HepG2 (cell line): ENCODE results near the gene ACVR1C. TPM values are rescaled to one million over a fixed set of nuclear protein-coding genes. Genes with fewer than 3 reads are reported as not detected.

ENCODE experiments used
- ATAC-seq: fragments of 200-7000 bp; cut with Tn5 transposase; 3 replicates; pipeline ENCODE4 v1.9.1; 2020; ENCODE audit warnings: mild to moderate bottlenecking, moderate library complexity
- BruUV-seq: library from RNA; stranded (reverse); fragments of 400-500 nt; replicated peaks from 2 replicates; lab custom pipeline; 2021; lab: Mats Ljungman, UMichigan
- CTCF ChIA-PET: fragments of 300-600 bp; formaldehyde crosslinking; extraction: SDS; loops from one replicate; lab custom pipeline; 2021; ENCODE audit warnings: low total read pairs, inconsistent platforms, low intra/inter-chr PET ratio; lab: Yijun Ruan, JAX
- POLR2A ChIA-PET: fragments of 350-600 bp; sonication (Branson Sonifier 250); formaldehyde crosslinking; loops from one replicate; lab custom pipeline; 2020; ENCODE audit warnings: antibody characterized with exemption, inconsistent platforms; lab: Yijun Ruan, JAX
- DNase-seq: peaks from one replicate; pipeline ENCODE4 v3.0.0-alpha.2; 2015; ENCODE audit warnings: low spot score
- FAIRE-seq: peaks from 3 replicates; lab custom pipeline; 2011; peaks lifted over from hg19 to GRCh38; lab: Jason Lieb, UNC
- H2AFZ ChIP-seq: one replicate; pipeline ENCODE4 v1.6.1; 2011; ENCODE audit warnings: low read length, inconsistent platforms
- H3K27ac ChIP-seq: fragments of 300-600 bp; 3 replicates; pipeline ENCODE4 v1.8.0; 2011; ENCODE audit warnings: mixed run types, mild to moderate bottlenecking, mixed read lengths, low read length, inconsistent platforms; ENCODE audit not compliant: insufficient read depth; ENCODE audit errors: extremely low read length
- H3K27me3 ChIP-seq, 2 experiments: fragments of 200-600 bp in 1 of 2; 2 replicates in 1 of 2; 3 replicates in 1 of 2; pipeline versions ENCODE4 v1.6.0 to v1.8.0; 2011; ENCODE audit warnings: low read length in 2 of 2, mild to moderate bottlenecking in 2 of 2, moderate library complexity in 2 of 2, inconsistent platforms in 1 of 2; ENCODE audit not compliant: insufficient read depth in 2 of 2, control insufficient read depth in 1 of 2
- H3K36me3 ChIP-seq, 2 experiments: fragments of 200-600 bp in 1 of 2; replicated peaks in 1 of 2; 2 replicates in 1 of 2; 3 replicates in 1 of 2; pipeline versions ENCODE4 v1.5.1 to v1.8.0; 2011; ENCODE audit warnings: low read length in 2 of 2, inconsistent platforms in 1 of 2; ENCODE audit not compliant: insufficient read depth in 2 of 2, control insufficient read depth in 1 of 2
- H3K4me1 ChIP-seq: 2 replicates; pipeline ENCODE4 v1.5.1; 2012; ENCODE audit warnings: low read length, inconsistent platforms; ENCODE audit not compliant: insufficient read depth
- H3K4me2 ChIP-seq: 2 replicates; pipeline ENCODE4 v1.6.0; 2011; ENCODE audit warnings: low read depth, low read length, inconsistent platforms
- H3K4me3 ChIP-seq, 3 experiments: fragments of 200-600 bp in 1 of 3; sonication (generic), shearing (Covaris generic) in 1 of 3; replicated peaks in 1 of 3; 2 replicates each; pipeline ENCODE4 v1.5.1; 2011 to 2016; ENCODE audit warnings: low read length in 3 of 3, inconsistent platforms in 2 of 3, low read depth in 2 of 3, mild to moderate bottlenecking in 2 of 3, control low read depth in 1 of 3, mixed read lengths in 1 of 3; ENCODE audit not compliant: insufficient read depth in 1 of 3
- H3K79me2 ChIP-seq: one replicate; pipeline ENCODE4 v1.6.1; 2011; ENCODE audit warnings: low read length, inconsistent platforms; ENCODE audit not compliant: insufficient read depth
- H3K9ac ChIP-seq: 2 replicates; pipeline ENCODE4 v1.6.0; 2011; ENCODE audit warnings: mild to moderate bottlenecking, low read depth, low read length, inconsistent platforms; ENCODE audit not compliant: insufficient read depth
- H3K9me3 ChIP-seq: 2 replicates; pipeline ENCODE4 v1.5.1; 2012; ENCODE audit warnings: mild to moderate bottlenecking, low read length
- H4K20me1 ChIP-seq: 2 replicates; pipeline ENCODE4 v1.6.0; 2011; ENCODE audit warnings: inconsistent platforms, mild to moderate bottlenecking, low read length, moderate library complexity; ENCODE audit not compliant: insufficient read depth
- FOXK1 ChIP-seq: sonication (generic); formaldehyde crosslinking; IDR thresholded peaks from 2 replicates; pipeline ENCODE4 v1.4.0; 2020; ENCODE audit warnings: low read depth, missing genetic modification reagents, borderline replicate concordance
- KDM5B ChIP-seq: sonication (generic); formaldehyde crosslinking; IDR thresholded peaks from 2 replicates; pipeline ENCODE4 v1.4.0; 2020; ENCODE audit warnings: missing genetic modification reagents, mild to moderate bottlenecking, borderline replicate concordance
- ZNF138 ChIP-seq: sonication (generic); formaldehyde crosslinking; IDR thresholded peaks from 2 replicates; pipeline ENCODE4 v1.5.0; 2020; ENCODE audit warnings: mild to moderate bottlenecking, low read depth, missing genetic modification reagents
- ZNF460 ChIP-seq: sonication (generic); formaldehyde crosslinking; IDR thresholded peaks from 2 replicates; pipeline ENCODE4 v1.5.1; 2020; ENCODE audit warnings: missing genetic modification reagents, mild to moderate bottlenecking, borderline replicate concordance
- ZNF597 ChIP-seq: sonication (generic); formaldehyde crosslinking; IDR thresholded peaks from 2 replicates; pipeline ENCODE4 v1.5.0; 2020; ENCODE audit warnings: missing genetic modification reagents
- ZNF670 ChIP-seq: sonication (generic); formaldehyde crosslinking; IDR thresholded peaks from 2 replicates; pipeline ENCODE4 v1.8.0; 2022; ENCODE audit warnings: mild to moderate bottlenecking, missing genetic modification reagents, borderline replicate concordance
- WGBS: methylation state at CpG from one replicate; pipeline ENCODE4 v1.1.6; 2017; ENCODE audit warnings: low lambda C conversion rate; 5-methylcytosine and 5-hydroxymethylcytosine counted together
- in situ Hi-C: cut with HindIII; loops from 2 replicates; pipeline ENCODE4 v1.10.0; 2017; ENCODE audit warnings: low pct_unique_long_range_greater_than_20kb; ENCODE audit not compliant: extremely low pct_ligation_motif_present
- intact Hi-C: fragments of 100-400 bp; cut with micrococcal nuclease; formaldehyde crosslinking; loops from one replicate; pipeline ENCODE4 v1.10.0; 2022; ENCODE audit not compliant: unreplicated experiment
- polyA plus RNA-seq, 8 experiments: library from polyadenylated mRNA; depleted of rRNA in 3 of 8; stranded (reverse) in 7 of 8; unstranded in 1 of 8; fragments of >200 nt; fragmentation: Illumina TruSeq in 4 of 8; extraction: Trizol in 4 of 8; gene quantifications; 2 replicates each; pipeline versions ENCODE4 v1.2.1 to v1.2.3, GENCODE V29; 2011 to 2016; ENCODE audit warnings: low read depth in 4 of 8, missing spikeins in 1 of 8, mixed read lengths in 1 of 8; ENCODE audit not compliant: insufficient read depth in 1 of 8
- total RNA-seq, 5 experiments: library from RNA; depleted of rRNA; stranded (reverse); fragments of >200 nt; fragmentation: Illumina TruSeq; extraction: Trizol; gene quantifications; 2 replicates each; pipeline ENCODE4 v1.2.3, GENCODE V29; 2016; ENCODE audit warnings: low read depth in 1 of 5

ACVR1C gene
- total and polyA plus RNA-seq, 2 of the 13 experiments (the other 11 are each of a cell fraction or from before 2014, with no cell fraction given), result 0.05 to 1.0 TPM

GRCh38 chr2:157487271-157487610, 141.4 kb downstream of the ACVR1C start:
- no peak overlapping the region for H3K4me3 ChIP-seq
- no peak overlapping the region for H3K9ac ChIP-seq
- DNase-seq (no peak), FAIRE-seq (no peak), ATAC-seq (no peak)
- no peak overlapping the region for H3K4me2 ChIP-seq
- H3K4me1 ChIP-seq, result no peaks in the 10 kb centered on the region
- intact Hi-C loops, result no loop called here
- H2AFZ ChIP-seq, result no peak overlapping the region
- BruUV-seq, result no TSS peak
- in situ Hi-C loops, result loop anchor here (25.0 kb wide), 1 partner anchor 275 kb away; no protein-coding TSS in a partner anchor
- H3K9me3 ChIP-seq, result no peaks in the 10 kb centered on the region
- no peaks in the 10 kb centered on the region for H3K36me3 ChIP-seq
- WGBS, result 6% methylated on average over 1 of the region's 1 CpG
- H3K79me2 ChIP-seq, result no peaks in the 10 kb centered on the region
- no peak overlapping the region for H3K27ac ChIP-seq
- POLR2A ChIA-PET, result no interaction called here
- H3K27me3 ChIP-seq, result no peaks in the 10 kb centered on the region
- H4K20me1 ChIP-seq, result no peaks in the 10 kb centered on the region
- CTCF ChIA-PET, result no interaction called here
- TF ChIP-seq ZNF138, result no peak
- no peak for TF ChIP-seq ZNF597 (CRISPR knock-in tag)
- no peak for TF ChIP-seq KDM5B (CRISPR knock-in tag)

GRCh38 chr2:157486596-157487270, 141.9 kb downstream of the ACVR1C start:
- POLR2A ChIA-PET, result no interaction called here
- ATAC-seq, result no peak
- intact Hi-C loops, result no loop called here

More at GRCh38 chr2:157486596-157487270, 141.9 kb downstream of the ACVR1C start:
- CTCF ChIA-PET, result no interaction called here
- Histone ChIP-seq H3K9me3 (no peaks in the 10 kb centered on the region), H3K79me2 (no peaks in the 10 kb centered on the region), H4K20me1 (no peaks in the 10 kb centered on the region), H3K4me3 (no peak overlapping the region), H3K27ac (no peak overlapping the region), H3K4me2 (no peak overlapping the region), H3K9ac (no peak overlapping the region), H2AFZ (no peak overlapping the region), H3K27me3 (no peaks in the 10 kb centered on the region), H3K4me1 (no peaks in the 10 kb centered on the region), H3K36me3 (no peaks in the 10 kb centered on the region)
- FAIRE-seq (no peak), DNase-seq (no peak)
- no peak for TF ChIP-seq ZNF460 (CRISPR knock-in tag)
- TF ChIP-seq FOXK1 (CRISPR knock-in tag), result no peak
- TF ChIP-seq ZNF670 (CRISPR knock-in tag), result no peak
- BruUV-seq, result no TSS peak
- WGBS, result 17% methylated on average over 4 of the region's 4 CpGs
- in situ Hi-C loops, result loop anchor here (25.0 kb wide), 1 partner anchor 276 kb away; no protein-coding TSS in a partner anchor
